HCEC 1CT (cell line): ENCODE results near the gene NRXN3.
"Not testable (repeated sequence)": the region's sequence is repeated elsewhere in the genome, so short reads cannot be mapped to it uniquely, and the experiment has no call there.

Experiments
- DNase-seq: peaks from one replicate; pipeline ENCODE4 v3.0.0-alpha.2; 2017

Gene NRXN3

GRCh38 chr14:79727900-79728299 lies 1557.7 kb downstream of the NRXN3 start:
- no peak for DNase-seq

GRCh38 chr14:79728331-79728730 lies 1558.2 kb downstream of the NRXN3 start:
- DNase-seq: no peak

DNA sequence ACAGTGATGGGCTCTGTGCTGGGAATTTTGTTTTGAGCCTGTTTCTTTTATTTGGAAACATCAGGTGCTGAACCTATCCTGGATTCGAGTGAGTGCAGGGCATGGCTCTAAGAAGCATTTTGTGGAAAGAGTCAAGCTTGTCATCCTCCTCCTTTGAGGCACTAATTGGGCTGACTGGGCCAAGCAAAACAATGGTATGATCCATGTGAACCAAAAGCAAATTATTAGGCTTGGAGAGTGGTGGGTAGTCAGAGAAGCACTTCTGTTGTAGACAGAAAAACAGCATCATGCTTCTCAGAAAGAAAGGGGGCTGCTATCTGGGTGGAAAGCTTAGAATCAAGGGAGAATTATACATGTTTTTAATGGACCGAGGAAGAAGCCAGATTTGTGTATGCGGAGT lies 1559.6 kb downstream of the NRXN3 start:
- no peak for DNase-seq

DNA sequence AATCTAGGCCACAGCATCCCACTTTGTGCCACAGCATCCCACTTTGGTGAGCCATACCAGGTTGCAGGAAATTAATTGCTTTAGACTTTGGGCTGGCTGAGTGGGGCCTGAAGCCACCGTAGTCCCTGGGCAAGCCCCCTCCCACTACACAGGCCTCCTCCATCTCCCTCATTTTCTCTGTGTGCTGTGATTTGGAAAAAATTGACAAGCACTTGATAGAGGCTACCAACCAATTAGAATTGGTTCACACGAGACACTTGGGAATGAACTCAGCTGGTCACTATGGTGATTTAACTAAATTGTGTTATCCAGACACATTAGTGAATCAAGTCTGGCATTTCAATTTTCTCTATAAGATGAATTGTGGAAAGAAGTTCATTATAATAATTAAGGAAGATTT lies 1560.0 kb downstream of the NRXN3 start:
- no peak for DNase-seq

DNA sequence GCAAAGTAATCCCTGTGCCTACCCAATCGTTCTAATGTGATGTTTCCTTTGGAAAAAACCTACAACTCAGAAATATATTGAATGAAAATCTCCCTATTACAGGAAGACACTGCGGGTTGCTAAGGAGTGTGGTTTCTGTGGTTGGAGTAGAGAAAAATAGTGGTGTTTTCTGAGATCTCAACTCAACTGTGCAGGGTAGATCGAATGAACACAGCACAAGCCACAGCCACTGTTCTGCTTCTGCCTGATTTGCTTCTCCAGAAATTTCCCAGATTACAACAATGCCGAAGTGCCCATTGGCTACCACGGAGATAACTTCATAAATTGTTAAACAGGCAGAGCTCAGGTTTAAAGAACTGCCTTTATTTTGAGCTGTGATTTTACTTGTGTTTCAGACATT lies 1560.8 kb downstream of the NRXN3 start:
- DNase-seq: no peak

DNA sequence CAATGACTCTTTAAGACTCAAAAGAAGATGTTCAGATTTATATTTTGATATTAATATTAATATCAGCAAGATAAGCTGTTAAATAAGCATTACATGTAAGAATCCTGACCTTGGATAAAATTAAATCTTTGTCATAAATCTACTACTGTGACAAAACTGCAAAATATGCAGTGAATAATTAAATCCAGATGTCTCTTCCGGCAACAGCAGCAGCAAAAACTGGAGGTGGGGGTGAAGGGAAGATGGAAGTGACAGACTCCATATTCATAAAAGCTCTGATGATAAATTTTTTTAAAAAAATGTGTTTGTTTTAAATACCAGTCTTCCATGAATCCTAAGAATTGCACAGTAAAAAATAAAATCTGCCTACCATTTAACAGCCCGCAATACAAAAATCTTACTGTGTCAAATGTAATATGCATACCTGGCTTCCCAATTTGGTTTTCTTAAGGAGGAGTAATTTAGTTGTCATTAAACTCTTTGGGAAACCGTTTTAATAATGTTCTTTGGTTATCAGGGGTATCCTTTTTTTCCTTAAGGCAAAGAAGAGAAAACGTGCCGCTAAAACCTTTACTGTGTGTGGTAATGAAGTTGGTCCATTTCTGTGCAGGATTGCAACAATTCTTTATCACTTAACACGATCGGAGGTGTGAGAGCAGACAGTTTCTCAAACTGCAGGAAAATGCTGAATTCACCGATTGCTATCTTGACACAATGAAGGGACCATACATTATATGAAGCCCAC lies 1562.9 kb downstream of the NRXN3 start:
- peak; percentile 70 for DNase-seq

DNA sequence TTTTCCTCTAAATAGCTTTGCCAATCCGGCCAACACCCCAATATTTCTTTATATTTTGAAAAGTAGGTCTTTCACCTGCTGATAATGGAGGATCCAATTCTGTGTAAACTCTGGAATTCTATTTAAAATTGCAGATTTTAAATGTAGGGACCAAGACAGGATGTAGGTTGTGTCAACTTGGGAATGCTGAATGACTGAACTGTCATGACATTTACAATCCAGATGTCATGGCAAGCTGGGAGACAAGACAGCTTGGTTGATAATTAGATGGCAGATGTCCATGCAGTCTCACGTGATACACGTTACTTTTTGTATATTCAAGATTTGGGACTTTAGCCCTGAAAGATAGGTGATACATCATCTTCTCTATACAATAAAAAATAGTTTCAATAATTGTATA lies 1564.0 kb downstream of the NRXN3 start:
- no peak for DNase-seq

DNA sequence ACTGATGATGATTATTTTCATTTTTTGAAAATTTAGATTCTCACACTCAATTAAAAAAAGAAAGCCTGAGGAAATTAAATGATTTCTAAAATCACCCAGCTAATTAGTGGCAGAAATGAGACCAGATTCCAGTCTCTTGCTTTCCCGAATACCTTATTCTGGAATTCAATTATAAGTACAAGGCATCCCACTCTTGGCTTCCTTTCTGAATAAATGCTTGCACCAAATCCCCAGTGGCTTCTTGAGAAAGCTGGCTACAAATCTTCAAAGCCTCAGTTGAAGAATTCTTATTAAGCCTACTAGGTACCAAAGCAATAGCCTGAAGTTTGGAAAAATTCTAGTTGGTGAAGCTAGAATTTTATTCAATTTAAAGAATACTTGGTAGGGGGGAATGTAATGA lies 1564.5 kb downstream of the NRXN3 start:
- DNase-seq: no peak

- no peak for DNase-seq
Measured at GRCh38 chr14:79735121-79735520, 1564.9 kb downstream of the NRXN3 start.

GRCh38 chr14:79740066-79740601 lies 1570.0 kb downstream of the NRXN3 start:
- no peak for DNase-seq

DNA sequence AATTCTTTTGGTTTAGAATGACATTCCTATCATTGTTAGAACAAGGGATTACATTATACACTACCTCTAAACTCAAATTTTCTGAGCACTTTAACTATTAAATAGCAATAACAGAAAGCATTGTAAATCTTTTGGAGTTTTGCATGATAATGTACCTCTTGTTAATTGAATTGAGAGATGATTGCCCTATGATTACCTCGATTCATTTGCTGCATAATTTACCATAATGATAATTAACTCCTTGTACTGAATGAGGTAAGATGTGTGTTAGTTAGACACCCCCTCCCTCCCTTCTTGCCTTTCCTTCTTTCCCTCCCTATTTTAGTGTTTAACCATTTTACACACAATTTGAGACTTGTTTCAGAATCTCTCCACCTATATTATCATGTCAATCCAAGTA lies 1572.0 kb downstream of the NRXN3 start:
- no peak for DNase-seq

DNA sequence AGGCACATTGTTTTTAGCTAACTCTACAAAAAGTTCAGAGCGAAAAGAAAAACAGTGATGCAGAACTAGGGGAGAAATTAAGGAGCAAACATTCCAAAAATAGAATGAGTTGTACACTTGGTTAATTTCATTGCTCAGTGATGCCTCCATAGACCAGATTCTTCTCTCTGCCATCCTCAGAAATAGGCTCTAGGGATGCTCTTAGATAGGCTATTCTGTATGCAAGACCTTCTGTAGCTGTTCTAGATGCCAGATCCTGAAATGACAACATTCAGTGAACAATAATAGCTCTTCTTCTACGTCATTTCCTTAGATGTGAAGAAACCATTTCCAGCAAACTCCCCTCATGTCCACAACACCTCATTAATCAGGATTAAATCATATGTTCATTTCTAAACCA lies 1574.9 kb downstream of the NRXN3 start:
- DNase-seq: no peak

GRCh38 chr14:79749065-79749464 lies 1578.9 kb downstream of the NRXN3 start:
- DNase-seq: no peak

- no peak for DNase-seq
Measured at GRCh38 chr14:79758985-79759384, 1588.8 kb downstream of the NRXN3 start.

GRCh38 chr14:79764323-79764722 lies 1594.2 kb downstream of the NRXN3 start:
- no peak for DNase-seq

- DNase-seq: no peak
Measured at GRCh38 chr14:79766511-79766910, 1596.3 kb downstream of the NRXN3 start.

DNA sequence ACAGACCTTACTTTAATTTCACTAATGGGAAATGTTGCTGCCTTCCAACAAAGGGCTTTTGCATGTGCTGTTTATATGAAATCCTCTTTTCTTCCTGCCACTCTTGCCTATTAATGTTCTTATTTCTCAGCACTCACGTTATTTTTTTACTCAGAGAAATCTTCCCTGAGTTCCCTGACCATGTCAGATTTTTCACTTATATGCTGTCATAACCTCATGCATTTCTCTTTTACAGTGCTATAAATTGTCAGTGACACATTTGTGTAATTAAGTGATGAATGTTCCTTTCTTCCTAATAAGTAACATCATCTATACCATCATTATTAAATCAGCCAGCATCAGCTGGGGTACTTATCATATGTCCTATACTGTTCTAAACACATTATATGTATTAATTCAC lies 1597.1 kb downstream of the NRXN3 start:
- DNase-seq: no peak

DNA sequence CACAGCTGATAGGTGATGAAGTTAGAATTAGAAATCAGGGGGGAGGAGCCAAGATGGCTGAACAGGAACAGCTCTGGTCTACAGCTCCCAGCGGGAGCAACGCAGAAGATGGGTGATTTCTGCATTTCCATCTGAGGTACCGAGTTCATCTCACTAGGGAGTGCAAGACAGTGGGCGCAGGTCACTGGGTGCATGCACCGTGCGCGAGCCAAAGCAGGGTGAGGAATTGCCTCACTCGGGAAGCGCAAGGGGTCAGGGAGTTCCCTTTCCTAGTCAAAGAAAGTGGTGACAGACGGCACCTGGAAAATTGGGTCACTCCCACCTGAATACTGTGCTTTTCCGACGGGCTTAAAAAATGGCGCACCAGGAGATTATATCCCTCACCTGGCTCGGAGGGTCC lies 1597.5 kb downstream of the NRXN3 start:
- DNase-seq: not testable (repeated sequence)

- DNase-seq: peak; percentile 23
Measured at GRCh38 chr14:79781882-79782281, 1611.7 kb downstream of the NRXN3 start.

DNA sequence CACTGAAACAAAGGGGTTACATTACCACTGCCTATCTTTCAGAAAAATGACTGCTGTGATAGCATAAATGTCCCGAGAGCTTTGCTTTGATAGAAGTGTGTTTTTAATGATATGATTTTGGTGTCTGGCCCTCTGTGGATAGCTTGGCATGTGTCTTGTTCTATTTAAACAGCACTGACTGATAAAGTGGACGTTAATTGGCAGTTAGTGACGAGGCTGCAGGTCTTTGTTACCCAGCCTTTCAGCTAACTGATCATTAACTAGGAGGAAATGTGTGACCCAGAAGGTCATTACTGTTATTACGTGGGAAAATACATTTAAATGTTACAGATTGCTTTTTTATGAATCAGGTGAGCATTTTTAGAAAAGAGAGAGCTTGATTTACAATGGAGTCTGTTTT lies 1612.9 kb downstream of the NRXN3 start:
- no peak for DNase-seq

DNA sequence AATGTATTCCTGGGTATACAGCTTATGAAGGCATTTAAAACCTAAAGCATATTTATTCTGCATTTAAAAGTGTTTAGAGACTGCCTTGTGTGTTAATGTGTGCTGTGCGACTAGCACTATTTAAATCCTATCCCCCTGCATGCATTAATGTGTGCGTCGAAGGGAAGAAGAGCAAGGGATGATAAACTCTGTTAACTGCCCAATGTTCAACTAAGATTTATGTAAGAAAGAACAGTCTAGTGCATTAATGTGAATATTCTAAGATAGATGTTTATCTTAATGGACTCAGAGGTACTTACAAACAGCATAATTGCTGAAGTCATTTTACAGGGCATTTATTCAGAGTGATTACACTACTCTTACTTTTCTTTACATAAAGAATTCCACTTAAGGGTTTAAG lies 1616.3 kb downstream of the NRXN3 start:
- no peak for DNase-seq

GRCh38 chr14:79788346-79788745 lies 1618.2 kb downstream of the NRXN3 start:
- DNase-seq: no peak

- no peak for DNase-seq
Measured at GRCh38 chr14:79791055-79791732, 1621.0 kb downstream of the NRXN3 start.

DNA sequence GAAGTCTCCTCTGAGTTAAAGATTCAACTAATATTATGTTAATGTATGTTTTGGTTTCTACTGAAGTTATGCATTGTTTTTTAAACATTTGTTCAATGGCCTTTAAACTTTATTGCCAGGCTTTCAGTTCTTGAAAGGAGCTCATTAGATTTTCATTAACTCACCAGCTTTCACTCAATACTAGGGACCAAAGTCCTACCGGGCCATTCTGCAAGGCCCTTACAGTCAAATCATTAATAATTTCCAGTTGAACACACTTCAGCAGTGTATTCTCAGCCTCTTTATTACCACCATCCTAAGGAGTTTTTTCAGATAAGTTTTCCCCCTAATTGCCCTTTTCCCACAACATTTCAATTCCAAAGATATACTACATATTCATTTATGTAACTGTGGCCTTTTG lies 1631.9 kb downstream of the NRXN3 start:
- DNase-seq: no peak

DNA sequence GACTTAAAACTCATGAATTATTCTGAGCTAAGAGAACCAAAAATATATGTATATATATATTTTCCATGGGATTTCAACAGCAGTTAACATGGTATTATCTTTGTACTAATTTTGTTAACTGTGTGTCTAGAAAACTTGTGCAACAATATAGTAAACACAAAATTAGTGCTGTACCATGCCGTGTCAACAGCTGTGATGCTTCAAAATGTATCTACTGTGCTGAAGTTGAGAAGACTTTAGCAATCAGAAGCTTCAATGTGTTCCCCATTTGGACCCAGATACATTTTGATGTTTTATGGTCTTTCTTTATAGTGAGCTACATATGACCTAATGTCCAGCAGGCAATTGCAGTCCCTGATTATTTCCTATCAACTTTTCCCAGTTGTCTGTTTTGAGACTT lies 1635.5 kb downstream of the NRXN3 start:
- no peak for DNase-seq
